ENCODE measurements around the gene HMCN1. TPM values are rescaled to one million over a fixed set of nuclear protein-coding genes. Genes with fewer than 3 reads are reported as not detected.

HMCN1 gene
- total and polyA plus RNA-seq, 2 experiments from 2014 or later: 1.6 to 8.7 TPM

- Mint-ChIP-seq H3K27ac (no peak overlapping the region), H3K27me3 (ENCODE audit: insufficient read depth, low read depth, poor library complexity) (no peaks in the 10 kb centered on the region), H3K36me3 (ENCODE audit: low read depth) (no peaks in the 10 kb centered on the region), H3K4me3 (no peak overlapping the region), H3K4me1 (no peaks in the 10 kb centered on the region; the same call in 1 of the 3 replicates), H3K9me3 (no peaks in the 10 kb centered on the region)
- ATAC-seq (no peak), DNase-seq (ENCODE audit: low spot score) (no peak)
- Histone ChIP-seq H3K27ac (ENCODE audit: low read depth) (no peak overlapping the region), H3K4me3 (no peak overlapping the region), H3K4me2 (no peak overlapping the region), H3K27me3 (ENCODE audit: insufficient read depth) (no peaks in the 10 kb centered on the region), H4K20me1 (replicated peaks; ENCODE audit: insufficient read depth) (no peaks in the 10 kb centered on the region), H2AFZ (no peak overlapping the region), H3K4me1 (ENCODE audit: insufficient read depth) (no peaks in the 10 kb centered on the region), H3K9me2 (ENCODE audit: insufficient read depth) (no peaks in the 10 kb centered on the region), H3K36me3 (ENCODE audit: insufficient read depth) (no peaks in the 10 kb centered on the region), H3K79me2 (replicated peaks; ENCODE audit: insufficient read depth) (no peaks in the 10 kb centered on the region), H3F3A (replicated peaks; ENCODE audit: low read depth) (no peaks in the 10 kb centered on the region)
- TF ChIP-seq JUNB (IDR thresholded peaks at IDR 0.05; ENCODE audit: unreplicated experiment) (no peak), EZH2phosphoT487 (IDR thresholded peaks at IDR 0.05; ENCODE audit: unreplicated experiment) (no peak), REST (IDR thresholded peaks at IDR 0.05; ENCODE audit: unreplicated experiment) (no peak), ZNF331 (CRISPR knock-in tag; IDR thresholded peaks at IDR 0.05; ENCODE audit: low read depth) (no peak), STAT1 (IDR thresholded peaks at IDR 0.05; ENCODE audit: unreplicated experiment) (no peak), ETS1 (IDR thresholded peaks at IDR 0.05) (no peak), ZNF462 (CRISPR knock-in tag; IDR thresholded peaks at IDR 0.05) (no peak), EZH2 (IDR thresholded peaks at IDR 0.05; ENCODE audit: low read depth, unreplicated experiment) (no peak), NANOG (IDR thresholded peaks at IDR 0.05; ENCODE audit: borderline replicate concordance) (no peak), CREB1 (CRISPR knock-in tag; IDR thresholded peaks at IDR 0.05; ENCODE audit: low read depth) (no peak)
Observed at GRCh38 chr1:185761841-185762240, 27.6 kb downstream of the HMCN1 start.
